GM18858 (cell line): ENCODE results near the gene FBXO24.

Experiments used
- ATAC-seq: cut with Tn5 transposase; IDR thresholded peaks from one replicate; pipeline ENCODE4 v1.9.1; 2021; ENCODE audit not compliant: unreplicated experiment

FBXO24 gene

GRCh38 chr7:100590077-100590737 lies 4.1 kb downstream of the FBXO24 start:
- no peak for ATAC-seq

- no peak for ATAC-seq
Observed at GRCh38 chr7:100591596-100591995, 5.5 kb downstream of the FBXO24 start.

GRCh38 chr7:100595188-100595587 lies 9.1 kb downstream of the FBXO24 start:
- no peak for ATAC-seq

- ATAC-seq = no peak
Observed at GRCh38 chr7:100598425-100598824, 12.3 kb downstream of the FBXO24 start.

- no peak for ATAC-seq
Observed at GRCh38 chr7:100599911-100600729, 14.0 kb downstream of the FBXO24 start.

GRCh38 chr7:100600730-100601038 lies 14.6 kb downstream of the FBXO24 start:
- no peak for ATAC-seq

- ATAC-seq = no peak
Observed at GRCh38 chr7:100602889-100603725, 17.0 kb downstream of the FBXO24 start.

- no peak for ATAC-seq
Observed at GRCh38 chr7:100603726-100604027, 17.5 kb downstream of the FBXO24 start.

- ATAC-seq = no peak
Observed at GRCh38 chr7:100604028-100604975, 18.2 kb downstream of the FBXO24 start.

GRCh38 chr7:100604976-100605911 lies 19.1 kb downstream of the FBXO24 start:
- ATAC-seq = no peak

- ATAC-seq = no peak
Observed at GRCh38 chr7:100606313-100606712, 20.2 kb downstream of the FBXO24 start.

- no peak for ATAC-seq
Observed at GRCh38 chr7:100607111-100607510, 21.0 kb downstream of the FBXO24 start.

- ATAC-seq = no peak
Observed at GRCh38 chr7:100609958-100610357, 23.8 kb downstream of the FBXO24 start.

GRCh38 chr7:100611983-100612729 lies 26.0 kb downstream of the FBXO24 start, which contains the start of gene MOSPD3:
Gene MOSPD3, plus strand, starts transcription at chr7:100612540. Its CDS starts 252 bp downstream, at chr7:100612792.
- peak; percentile 79 for ATAC-seq

- ATAC-seq = no peak
Observed at GRCh38 chr7:100612730-100613390, 26.7 kb downstream of the FBXO24 start.

GRCh38 chr7:100613412-100614175 lies 27.5 kb downstream of the FBXO24 start:
- ATAC-seq = no peak

GRCh38 chr7:100614308-100614861 lies 28.3 kb downstream of the FBXO24 start:
- no peak for ATAC-seq
